ENCODE results near the gene LRRD1.

Gene LRRD1

GRCh38 chr7:92161271-92161670, 17.7 kb downstream of the LRRD1 start:
- no peak overlapping the region for H3K4me3 Mint-ChIP-seq
- no peak for DNase-seq
- H3K4me1 Mint-ChIP-seq, result no peaks in the 10 kb centered on the region
- no peaks in the 10 kb centered on the region for H3K36me3 Mint-ChIP-seq (ENCODE audit: low read depth)
- H3K27me3 Mint-ChIP-seq (ENCODE audit: low read depth, poor library complexity), result peaks cover 5% of the 10 kb centered on the region
- H3K9me3 Mint-ChIP-seq, result no peaks in the 10 kb centered on the region
- no peak overlapping the region for H3K27ac Mint-ChIP-seq
- TF ChIP-seq CTCF (IDR thresholded peaks at IDR 0.05), result no peak

- no peaks in the 10 kb centered on the region for H3K9me3 Mint-ChIP-seq
- H3K4me3 Mint-ChIP-seq, result no peak overlapping the region
- no peaks in the 10 kb centered on the region for H3K27me3 Mint-ChIP-seq (ENCODE audit: low read depth, poor library complexity)
- H3K27ac Mint-ChIP-seq, result no peak overlapping the region
- no peaks in the 10 kb centered on the region for H3K4me1 Mint-ChIP-seq
- no peaks in the 10 kb centered on the region for H3K36me3 Mint-ChIP-seq (ENCODE audit: low read depth)
- no peak for DNase-seq
- TF ChIP-seq CTCF (IDR thresholded peaks at IDR 0.05), result no peak
Observed at GRCh38 chr7:92158660-92159575, 20.0 kb downstream of the LRRD1 start.

GRCh38 chr7:92156990-92157389, 22.0 kb downstream of the LRRD1 start:
- no peaks in the 10 kb centered on the region for H3K27me3 Mint-ChIP-seq (ENCODE audit: low read depth, poor library complexity)
- H3K27ac Mint-ChIP-seq, result no peak overlapping the region
- no peaks in the 10 kb centered on the region for H3K4me1 Mint-ChIP-seq
- H3K36me3 Mint-ChIP-seq (ENCODE audit: low read depth), result no peaks in the 10 kb centered on the region
- H3K9me3 Mint-ChIP-seq, result no peaks in the 10 kb centered on the region
- H3K4me3 Mint-ChIP-seq, result no peak overlapping the region
- DNase-seq, result no peak
- no peak for TF ChIP-seq CTCF (IDR thresholded peaks at IDR 0.05)

- no peak for TF ChIP-seq CTCF (IDR thresholded peaks at IDR 0.05)
- H3K4me1 Mint-ChIP-seq, result no peaks in the 10 kb centered on the region
- no peaks in the 10 kb centered on the region for H3K36me3 Mint-ChIP-seq (ENCODE audit: low read depth)
- no peaks in the 10 kb centered on the region for H3K9me3 Mint-ChIP-seq
- H3K27me3 Mint-ChIP-seq (ENCODE audit: low read depth, poor library complexity), result peaks cover 4% of the 10 kb centered on the region
- no peak overlapping the region for H3K27ac Mint-ChIP-seq
- no peak for DNase-seq
- H3K4me3 Mint-ChIP-seq, result no peak overlapping the region
Observed at GRCh38 chr7:92155108-92155739, 23.7 kb downstream of the LRRD1 start.

- no peak for TF ChIP-seq CTCF (IDR thresholded peaks at IDR 0.05)
- peaks cover 8% of the 10 kb centered on the region for H3K27me3 Mint-ChIP-seq (ENCODE audit: low read depth, poor library complexity)
- H3K36me3 Mint-ChIP-seq (ENCODE audit: low read depth), result no peaks in the 10 kb centered on the region
- no peak overlapping the region for H3K27ac Mint-ChIP-seq
- no peak overlapping the region for H3K4me3 Mint-ChIP-seq
- DNase-seq, result no peak
- H3K4me1 Mint-ChIP-seq, result no peaks in the 10 kb centered on the region
- no peaks in the 10 kb centered on the region for H3K9me3 Mint-ChIP-seq
Observed at GRCh38 chr7:92150450-92151017, 28.4 kb downstream of the LRRD1 start.
